ENCODE results near the gene LEKR1. TPM values are rescaled to one million over a fixed set of nuclear protein-coding genes. Genes with fewer than 3 reads are reported as not detected.
"Not testable (repeated sequence)": the region's sequence is repeated elsewhere in the genome, so short reads cannot be mapped to it uniquely, and the experiment has no call there.

Gene LEKR1
- total RNA-seq, 8 experiments from 2014 or later: 0.05 to 3.2 (median 1.2) TPM

- Histone ChIP-seq H3K27ac (no peak overlapping the region), H3K4me1 (replicated peaks in 1 of 2) (no peaks in the 10 kb centered on the region), H3K4me3 (no peak overlapping the region)
- in situ Hi-C loops (cut with MboI; ENCODE audit: low pct_unique_long_range_greater_than_20kb in 2 of 9, low sequenced_read_pairs in 9 of 9, unreplicated experiment in 9 of 9): no loop called here
- 25 to 93% (median 80%) methylated on average over 2 to 3 of the region's 3 CpGs for WGBS, 10 experiments
- ATAC-seq (replicated peaks in 6 of 8): no peak
Observed at GRCh38 chr3:156867920-156868319, 41.8 kb downstream of the LEKR1 start.

GRCh38 chr3:156873906-156874305, 47.8 kb downstream of the LEKR1 start:
- in situ Hi-C loops (cut with MboI; ENCODE audit: low pct_unique_long_range_greater_than_20kb in 2 of 9, low sequenced_read_pairs in 9 of 9, unreplicated experiment in 9 of 9): no loop called here
- ATAC-seq (replicated peaks in 6 of 8): no peak
- WGBS, 10 experiments: 57 to 100% (median 83%) methylated on average over 1 of the region's 1 CpG

GRCh38 chr3:156879491-156879890, 53.3 kb downstream of the LEKR1 start:
- WGBS, 10 experiments: 74 to 100% (median 86%) methylated on average over 1 to 3 of the region's 3 CpGs; no CpG with 5 or more reads in 5 of the 10 experiments
- H3K4me1 ChIP-seq (replicated peaks in 1 of 2); H3K27ac ChIP-seq; in situ Hi-C loops (cut with MboI; ENCODE audit: low pct_unique_long_range_greater_than_20kb in 2 of 9, low sequenced_read_pairs in 9 of 9, unreplicated experiment in 9 of 9); ATAC-seq (replicated peaks in 6 of 8); H3K4me3 ChIP-seq: not testable (repeated sequence)

More at GRCh38 chr3:156873906-156874305, 47.8 kb downstream of the LEKR1 start:
- H3K27ac ChIP-seq: no peak overlapping the region
- H3K4me1 ChIP-seq (replicated peaks in 1 of 2): no peaks in the 10 kb centered on the region
- no peak overlapping the region for H3K4me3 ChIP-seq

GRCh38 chr3:156885761-156886160, 59.6 kb downstream of the LEKR1 start:
- in situ Hi-C loops (cut with MboI; ENCODE audit: low pct_unique_long_range_greater_than_20kb in 2 of 9, low sequenced_read_pairs in 9 of 9, unreplicated experiment in 9 of 9): no loop called here
- no peak for ATAC-seq (replicated peaks in 6 of 8)

GRCh38 chr3:156888176-156888575, 62.0 kb downstream of the LEKR1 start:
- Histone ChIP-seq H3K4me3 (no peak overlapping the region), H3K27ac (no peak overlapping the region), H3K4me1 (replicated peaks in 1 of 2) (peaks cover 0 to 7% of the 10 kb centered on the region in 2 donors)
- ATAC-seq (replicated peaks in 6 of 8): no peak
- in situ Hi-C loops (cut with MboI; ENCODE audit: low pct_unique_long_range_greater_than_20kb in 2 of 9, low sequenced_read_pairs in 9 of 9, unreplicated experiment in 9 of 9): no loop called here
- WGBS, 10 experiments: 50 to 100% (median 69%) methylated on average over 1 to 2 of the region's 2 CpGs

More at GRCh38 chr3:156885761-156886160, 59.6 kb downstream of the LEKR1 start:
- no peak overlapping the region for H3K27ac ChIP-seq
- WGBS, 10 experiments: 100% methylated on average over 1 of the region's 1 CpG; no CpG with 5 or more reads in 9 of the 10 experiments
- H3K4me3 ChIP-seq: no peak overlapping the region
- peaks cover 0 to 7% of the 10 kb centered on the region in 2 donors for H3K4me1 ChIP-seq (replicated peaks in 1 of 2)

- ATAC-seq (replicated peaks in 6 of 8): peak in 1 of 8 experiments; percentile 29
- in situ Hi-C loops (cut with MboI; ENCODE audit: low pct_unique_long_range_greater_than_20kb in 2 of 9, low sequenced_read_pairs in 9 of 9, unreplicated experiment in 9 of 9): no loop called here
- Histone ChIP-seq H3K4me1 (replicated peaks in 1 of 2) (peaks cover 0 to 7% of the 10 kb centered on the region in 2 donors), H3K27ac (no peak overlapping the region), H3K4me3 (no peak overlapping the region)
- 0 to 56% (median 20%) methylated on average over 1 of the region's 1 CpG; no CpG with 5 or more reads in 1 of the 10 experiments for WGBS, 10 experiments
Observed at GRCh38 chr3:156888576-156888975, 62.4 kb downstream of the LEKR1 start.

- Histone ChIP-seq H3K4me3 (no peak overlapping the region), H3K27ac (no peak overlapping the region), H3K4me1 (replicated peaks in 1 of 2) (peaks cover 0 to 7% of the 10 kb centered on the region in 2 donors)
- in situ Hi-C loops (cut with MboI; ENCODE audit: low pct_unique_long_range_greater_than_20kb in 2 of 9, low sequenced_read_pairs in 9 of 9, unreplicated experiment in 9 of 9): no loop called here
- peak in 3 of 8 experiments; percentile 40 to 83 (median 73) for ATAC-seq (replicated peaks in 6 of 8)
- WGBS, 10 experiments: 0 to 100% (median 82%) methylated on average over 1 of the region's 1 CpG; no CpG with 5 or more reads in 3 of the 10 experiments
Observed at GRCh38 chr3:156892701-156893100, 66.5 kb downstream of the LEKR1 start.

- not testable (repeated sequence) for ATAC-seq (replicated peaks in 6 of 8)
Observed at GRCh38 chr3:156895374-156895773, 69.2 kb downstream of the LEKR1 start.

GRCh38 chr3:156897851-156898250, 71.7 kb downstream of the LEKR1 start:
- 56 to 100% (median 80%) methylated on average over 1 of the region's 1 CpG; no CpG with 5 or more reads in 5 of the 10 experiments for WGBS, 10 experiments
- H3K27ac ChIP-seq; H3K4me3 ChIP-seq; H3K4me1 ChIP-seq (replicated peaks in 1 of 2); in situ Hi-C loops (cut with MboI; ENCODE audit: low pct_unique_long_range_greater_than_20kb in 2 of 9, low sequenced_read_pairs in 9 of 9, unreplicated experiment in 9 of 9); ATAC-seq (replicated peaks in 6 of 8): not testable (repeated sequence)

More at GRCh38 chr3:156895374-156895773, 69.2 kb downstream of the LEKR1 start:
- WGBS, 10 experiments: 40 to 100% (median 80%) methylated on average over 1 of the region's 1 CpG; no CpG with 5 or more reads in 4 of the 10 experiments
- H3K27ac ChIP-seq; in situ Hi-C loops (cut with MboI; ENCODE audit: low pct_unique_long_range_greater_than_20kb in 2 of 9, low sequenced_read_pairs in 9 of 9, unreplicated experiment in 9 of 9); H3K4me1 ChIP-seq (replicated peaks in 1 of 2); H3K4me3 ChIP-seq: not testable (repeated sequence)

GRCh38 chr3:156898296-156898880, 72.2 kb downstream of the LEKR1 start:
- Histone ChIP-seq H3K27ac (no peak overlapping the region), H3K4me3 (no peak overlapping the region), H3K4me1 (replicated peaks in 1 of 2) (no peaks in the 10 kb centered on the region)
- 55 to 97% (median 86%) methylated on average over 2 to 5 of the region's 5 CpGs; no CpG with 5 or more reads in 2 of the 10 experiments for WGBS, 10 experiments
- no peak for ATAC-seq (replicated peaks in 6 of 8)
- in situ Hi-C loops (cut with MboI; ENCODE audit: low pct_unique_long_range_greater_than_20kb in 2 of 9, low sequenced_read_pairs in 9 of 9, unreplicated experiment in 9 of 9): no loop called here

GRCh38 chr3:156899951-156900350, 73.8 kb downstream of the LEKR1 start:
- 86 to 100% (median 100%) methylated on average over 1 of the region's 1 CpG; no CpG with 5 or more reads in 3 of the 10 experiments for WGBS, 10 experiments

GRCh38 chr3:156902916-156903315, 76.8 kb downstream of the LEKR1 start:
- no peak overlapping the region for H3K4me3 ChIP-seq
- in situ Hi-C loops (cut with MboI; ENCODE audit: low pct_unique_long_range_greater_than_20kb in 2 of 9, low sequenced_read_pairs in 9 of 9, unreplicated experiment in 9 of 9): no loop called here
- no peaks in the 10 kb centered on the region for H3K4me1 ChIP-seq (replicated peaks in 1 of 2)
- no peak overlapping the region for H3K27ac ChIP-seq
- no peak for ATAC-seq (replicated peaks in 6 of 8)

More at GRCh38 chr3:156899951-156900350, 73.8 kb downstream of the LEKR1 start:
- in situ Hi-C loops (cut with MboI; ENCODE audit: low pct_unique_long_range_greater_than_20kb in 2 of 9, low sequenced_read_pairs in 9 of 9, unreplicated experiment in 9 of 9): no loop called here
- no peaks in the 10 kb centered on the region for H3K4me1 ChIP-seq (replicated peaks in 1 of 2)
- ATAC-seq (replicated peaks in 6 of 8): no peak
- H3K4me3 ChIP-seq: no peak overlapping the region
- H3K27ac ChIP-seq: no peak overlapping the region

GRCh38 chr3:156906275-156906674, 80.1 kb downstream of the LEKR1 start:
- 71 to 100% (median 92%) methylated on average over 1 to 2 of the region's 2 CpGs; no CpG with 5 or more reads in 1 of the 10 experiments for WGBS, 10 experiments
- no peak overlapping the region for H3K4me3 ChIP-seq
- ATAC-seq (replicated peaks in 6 of 8): no peak
- no peaks in the 10 kb centered on the region for H3K4me1 ChIP-seq (replicated peaks in 1 of 2)
- in situ Hi-C loops (cut with MboI; ENCODE audit: low pct_unique_long_range_greater_than_20kb in 2 of 9, low sequenced_read_pairs in 9 of 9, unreplicated experiment in 9 of 9): no loop called here
- H3K27ac ChIP-seq: no peak overlapping the region

GRCh38 chr3:156908398-156908797, 82.2 kb downstream of the LEKR1 start:
- no peaks in the 10 kb centered on the region for H3K4me1 ChIP-seq (replicated peaks in 1 of 2)
- no peak overlapping the region for H3K4me3 ChIP-seq
- in situ Hi-C loops (cut with MboI; ENCODE audit: low pct_unique_long_range_greater_than_20kb in 2 of 9, low sequenced_read_pairs in 9 of 9, unreplicated experiment in 9 of 9): no loop called here
- no peak overlapping the region for H3K27ac ChIP-seq
- WGBS, 10 experiments: 45 to 100% (median 92%) methylated on average over 1 of the region's 1 CpG
- ATAC-seq (replicated peaks in 6 of 8): no peak
